HG03432 (cell line): ENCODE measurements around the gene MDN1.
"Not testable (repeated sequence)": the region's sequence is repeated elsewhere in the genome, so short reads cannot be mapped to it uniquely, and the experiment has no call there.

Source experiments
- ATAC-seq: cut with Tn5 transposase; IDR thresholded peaks from one replicate; pipeline ENCODE4 v1.9.1; 2021; ENCODE audit warnings: mild to moderate bottlenecking, moderate library complexity; ENCODE audit not compliant: unreplicated experiment

MDN1 gene

GRCh38 chr6:89776583-89777233 is 42.9 kb downstream of the MDN1 start:
- no peak for ATAC-seq

GRCh38 chr6:89775150-89775549 is 44.4 kb downstream of the MDN1 start:
- no peak for ATAC-seq

- ATAC-seq: no peak
Observed at GRCh38 chr6:89769572-89769971, 50.0 kb downstream of the MDN1 start.

- no peak for ATAC-seq
Observed at GRCh38 chr6:89768324-89768723, 51.3 kb downstream of the MDN1 start.

GRCh38 chr6:89763550-89763949 is 56.0 kb downstream of the MDN1 start:
- no peak for ATAC-seq

- ATAC-seq: no peak
Observed at GRCh38 chr6:89758830-89759229, 60.8 kb downstream of the MDN1 start.

- no peak for ATAC-seq
Observed at GRCh38 chr6:89750338-89750737, 69.3 kb downstream of the MDN1 start.

- no peak for ATAC-seq
Observed at GRCh38 chr6:89749918-89750317, 69.7 kb downstream of the MDN1 start.

GRCh38 chr6:89745716-89746115 is 73.9 kb downstream of the MDN1 start:
- ATAC-seq: no peak

- no peak for ATAC-seq
Observed at GRCh38 chr6:89745096-89745495, 74.5 kb downstream of the MDN1 start.

- no peak for ATAC-seq
Observed at GRCh38 chr6:89736893-89737292, 82.7 kb downstream of the MDN1 start.

- ATAC-seq: no peak
Observed at GRCh38 chr6:89734526-89734925, 85.1 kb downstream of the MDN1 start.

GRCh38 chr6:89731924-89732567 is 87.5 kb downstream of the MDN1 start:
- ATAC-seq: no peak

GRCh38 chr6:89731262-89731661 is 88.3 kb downstream of the MDN1 start:
- ATAC-seq: not testable (repeated sequence)

- peak; percentile 78 for ATAC-seq
Observed at GRCh38 chr6:89729818-89730217, 89.8 kb downstream of the MDN1 start.

- no peak for ATAC-seq
Observed at GRCh38 chr6:89727501-89727900, 92.1 kb downstream of the MDN1 start.

GRCh38 chr6:89724981-89725380 is 94.6 kb downstream of the MDN1 start:
- no peak for ATAC-seq

- no peak for ATAC-seq
Observed at GRCh38 chr6:89723046-89723445, 96.5 kb downstream of the MDN1 start.

- ATAC-seq: no peak
Observed at GRCh38 chr6:89716532-89716931, 103.1 kb downstream of the MDN1 start.

- ATAC-seq: no peak
Observed at GRCh38 chr6:89711801-89712200, 107.8 kb downstream of the MDN1 start.

GRCh38 chr6:89708316-89708715 is 111.3 kb downstream of the MDN1 start:
- ATAC-seq: no peak

GRCh38 chr6:89707766-89708165 is 111.8 kb downstream of the MDN1 start:
- ATAC-seq: no peak

- ATAC-seq: no peak
Observed at GRCh38 chr6:89706121-89706520, 113.5 kb downstream of the MDN1 start.
